Measurements from ENCODE around the gene GTF2H4.

DNA sequence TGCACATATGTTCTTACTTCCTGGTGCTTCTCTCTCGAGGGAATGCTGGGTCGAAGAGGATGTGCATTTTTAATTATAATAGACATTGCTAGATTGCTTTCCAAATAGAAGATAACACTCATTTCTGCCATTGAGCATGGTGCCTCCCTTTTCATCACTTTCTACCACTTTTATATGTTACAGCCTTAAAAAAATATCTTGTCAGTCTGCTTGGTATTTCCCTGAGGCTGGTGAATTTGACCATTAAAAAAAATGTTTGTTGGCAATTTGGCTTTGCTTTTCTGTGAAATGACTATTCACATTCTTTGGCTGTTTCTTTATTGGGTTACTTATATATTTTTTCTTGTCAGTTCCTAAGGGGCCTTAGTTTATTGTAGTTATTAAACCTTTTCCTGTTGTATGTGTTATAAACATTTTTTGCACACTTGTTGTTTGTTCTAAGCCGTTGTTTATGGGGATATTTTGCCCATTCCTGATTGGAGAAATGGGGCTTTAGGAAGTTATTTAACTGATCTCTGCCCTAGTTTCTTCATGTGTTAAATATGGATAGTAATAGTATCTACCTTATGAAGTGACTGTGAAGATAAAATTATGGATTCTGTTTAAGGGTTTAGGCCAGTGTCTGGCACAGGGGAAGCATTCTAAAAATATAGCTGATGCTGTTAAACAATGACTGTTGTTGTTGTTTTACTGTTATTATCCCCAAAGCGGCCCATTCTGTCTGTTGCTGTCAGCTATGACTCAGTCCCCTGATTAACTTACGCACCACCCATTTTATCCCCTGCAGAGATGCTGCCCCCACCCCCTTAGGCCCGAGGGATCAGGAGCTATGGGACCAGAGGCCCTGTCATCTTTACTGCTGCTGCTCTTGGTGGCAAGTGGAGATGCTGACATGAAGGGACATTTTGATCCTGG lies 19.8 kb upstream of the GTF2H4 start:
- no peak for TF ChIP-seq EP300 (IDR thresholded peaks at IDR 0.05; ENCODE audit: borderline replicate concordance in 1 of 2, low read depth in 2 of 2, low read length in 2 of 2)
- no peak for TF ChIP-seq EZH2 (IDR thresholded peaks at IDR 0.05; ENCODE audit: low read depth, low read length, severe bottlenecking)
- TF ChIP-seq, protein P1, sequence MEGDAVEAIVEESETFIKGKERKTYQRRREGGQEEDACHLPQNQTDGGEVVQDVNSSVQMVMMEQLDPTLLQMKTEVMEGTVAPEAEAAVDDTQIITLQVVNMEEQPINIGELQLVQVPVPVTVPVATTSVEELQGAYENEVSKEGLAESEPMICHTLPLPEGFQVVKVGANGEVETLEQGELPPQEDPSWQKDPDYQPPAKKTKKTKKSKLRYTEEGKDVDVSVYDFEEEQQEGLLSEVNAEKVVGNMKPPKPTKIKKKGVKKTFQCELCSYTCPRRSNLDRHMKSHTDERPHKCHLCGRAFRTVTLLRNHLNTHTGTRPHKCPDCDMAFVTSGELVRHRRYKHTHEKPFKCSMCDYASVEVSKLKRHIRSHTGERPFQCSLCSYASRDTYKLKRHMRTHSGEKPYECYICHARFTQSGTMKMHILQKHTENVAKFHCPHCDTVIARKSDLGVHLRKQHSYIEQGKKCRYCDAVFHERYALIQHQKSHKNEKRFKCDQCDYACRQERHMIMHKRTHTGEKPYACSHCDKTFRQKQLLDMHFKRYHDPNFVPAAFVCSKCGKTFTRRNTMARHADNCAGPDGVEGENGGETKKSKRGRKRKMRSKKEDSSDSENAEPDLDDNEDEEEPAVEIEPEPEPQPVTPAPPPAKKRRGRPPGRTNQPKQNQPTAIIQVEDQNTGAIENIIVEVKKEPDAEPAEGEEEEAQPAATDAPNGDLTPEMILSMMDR (IDR thresholded peaks at IDR 0.05; ENCODE audit: control extremely low read depth in 1 of 3, insufficient read depth in 1 of 3, low read depth in 1 of 3, low read length in 3 of 3), result no peak
- TF ChIP-seq SP2 (IDR thresholded peaks at IDR 0.05; ENCODE audit: low read length), result no peak
- TF ChIP-seq POLR2A (IDR thresholded peaks at IDR 0.05; ENCODE audit: control extremely low read depth in 1 of 2, low read depth in 2 of 2, low read length in 2 of 2), result no peak
- no peak for TF ChIP-seq RXRA (IDR thresholded peaks at IDR 0.05; ENCODE audit: insufficient read depth, low read depth, low read length)
- no peak for TF ChIP-seq CHD1 (IDR thresholded peaks at IDR 0.05; ENCODE audit: low read depth, low read length)
- no peak for TF ChIP-seq TAF1 (IDR thresholded peaks at IDR 0.05; ENCODE audit: low read depth, low read length)
- TF ChIP-seq POLR2AphosphoS5 (IDR thresholded peaks at IDR 0.05; ENCODE audit: low read depth, low read length), result no peak
- no peak for TF ChIP-seq GTF2F1 (IDR thresholded peaks at IDR 0.05; ENCODE audit: borderline replicate concordance, low read depth, low read length)
- TF ChIP-seq, protein P2, sequence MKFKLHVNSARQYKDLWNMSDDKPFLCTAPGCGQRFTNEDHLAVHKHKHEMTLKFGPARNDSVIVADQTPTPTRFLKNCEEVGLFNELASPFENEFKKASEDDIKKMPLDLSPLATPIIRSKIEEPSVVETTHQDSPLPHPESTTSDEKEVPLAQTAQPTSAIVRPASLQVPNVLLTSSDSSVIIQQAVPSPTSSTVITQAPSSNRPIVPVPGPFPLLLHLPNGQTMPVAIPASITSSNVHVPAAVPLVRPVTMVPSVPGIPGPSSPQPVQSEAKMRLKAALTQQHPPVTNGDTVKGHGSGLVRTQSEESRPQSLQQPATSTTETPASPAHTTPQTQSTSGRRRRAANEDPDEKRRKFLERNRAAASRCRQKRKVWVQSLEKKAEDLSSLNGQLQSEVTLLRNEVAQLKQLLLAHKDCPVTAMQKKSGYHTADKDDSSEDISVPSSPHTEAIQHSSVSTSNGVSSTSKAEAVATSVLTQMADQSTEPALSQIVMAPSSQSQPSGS (IDR thresholded peaks at IDR 0.05; ENCODE audit: low read length), result no peak
- TF ChIP-seq, protein P3, sequence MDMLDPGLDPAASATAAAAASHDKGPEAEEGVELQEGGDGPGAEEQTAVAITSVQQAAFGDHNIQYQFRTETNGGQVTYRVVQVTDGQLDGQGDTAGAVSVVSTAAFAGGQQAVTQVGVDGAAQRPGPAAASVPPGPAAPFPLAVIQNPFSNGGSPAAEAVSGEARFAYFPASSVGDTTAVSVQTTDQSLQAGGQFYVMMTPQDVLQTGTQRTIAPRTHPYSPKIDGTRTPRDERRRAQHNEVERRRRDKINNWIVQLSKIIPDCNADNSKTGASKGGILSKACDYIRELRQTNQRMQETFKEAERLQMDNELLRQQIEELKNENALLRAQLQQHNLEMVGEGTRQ (IDR thresholded peaks at IDR 0.05; ENCODE audit: low read length), result no peak
- TF ChIP-seq KDM1A (IDR thresholded peaks at IDR 0.05; ENCODE audit: borderline replicate concordance, low read length), result no peak

All from H1 (cell line).